OCI-LY7 (cell line): Measurements from ENCODE around the gene SPECC1L. TPM values are rescaled to one million over a fixed set of nuclear protein-coding genes. Genes with fewer than 3 reads are reported as not detected.

ENCODE experiments used
- BruUV-seq: library from RNA; stranded (reverse); fragments of 400-500 nt; replicated peaks from 2 replicates; lab custom pipeline; 2021; lab: Mats Ljungman, UMichigan
- CTCF ChIA-PET: fragments of 300-600 bp; sonication (Branson Sonifier 250); formaldehyde crosslinking; loops from one replicate; lab custom pipeline; 2022; ENCODE audit warnings: antibody characterized with exemption; ENCODE audit not compliant: unreplicated experiment; lab: Charles Lee
- POLR2A ChIA-PET: fragments of 300-600 bp; sonication (Branson Sonifier 250); formaldehyde crosslinking; loops from one replicate; lab custom pipeline; 2022; ENCODE audit warnings: antibody characterized with exemption; lab: Charles Lee
- DNase-seq: peaks from one replicate; pipeline ENCODE4 v3.0.0-alpha.2; 2015; ENCODE audit warnings: low spot score
- H2AFZ ChIP-seq: fragments of 200-600 bp; sonication (generic), shearing (Covaris generic); 2 replicates; pipeline ENCODE4 v1.6.1; 2014; ENCODE audit warnings: mild to moderate bottlenecking, antibody characterized with exemption, low read length, moderate library complexity
- H3K27ac ChIP-seq: fragments of 200-600 bp; sonication (generic); 2 replicates; pipeline ENCODE4 v1.5.1; 2014; ENCODE audit warnings: mixed run types, low read depth, mild to moderate bottlenecking, moderate library complexity, low read length, inconsistent platforms; ENCODE audit not compliant: poor library complexity, severe bottlenecking
- H3K36me3 ChIP-seq: fragments of 200-600 bp; sonication (generic); 2 replicates; pipeline ENCODE4 v1.6.1; 2014; ENCODE audit warnings: mild to moderate bottlenecking, antibody characterized with exemption, low read length, moderate library complexity, mixed read lengths; ENCODE audit not compliant: insufficient read depth
- H3K4me1 ChIP-seq: fragments of 200-600 bp; sonication (generic); 2 replicates; pipeline ENCODE4 v1.5.1; 2014; ENCODE audit warnings: mild to moderate bottlenecking, low read length; ENCODE audit not compliant: insufficient read depth, poor library complexity, severe bottlenecking
- H3K4me2 ChIP-seq: fragments of 200-600 bp; sonication (generic); 2 replicates; pipeline ENCODE4 v1.6.1; 2014; ENCODE audit warnings: mild to moderate bottlenecking, low read length
- H3K4me3 ChIP-seq: fragments of 200-600 bp; sonication (generic); 2 replicates; pipeline ENCODE4 v1.5.1; 2014; ENCODE audit warnings: mild to moderate bottlenecking, low read depth, low read length; ENCODE audit not compliant: poor library complexity, severe bottlenecking
- H3K79me2 ChIP-seq: fragments of 200-600 bp; sonication (generic); 2 replicates; pipeline ENCODE4 v1.6.1; 2016; ENCODE audit warnings: low read depth, mild to moderate bottlenecking, low read length, moderate library complexity, mixed read lengths; ENCODE audit not compliant: insufficient read depth
- H3K9me2 ChIP-seq: fragments of 200-600 bp; sonication (generic); 2 replicates; pipeline ENCODE4 v1.6.1; 2016; ENCODE audit warnings: mild to moderate bottlenecking, low read length, mixed read lengths; ENCODE audit not compliant: insufficient read depth
- H3K9me3 ChIP-seq: fragments of 200-600 bp; sonication (generic); 2 replicates; pipeline ENCODE4 v1.6.1; 2014; ENCODE audit warnings: mild to moderate bottlenecking, mixed run types, low read length, mixed read lengths
- H4K20me1 ChIP-seq: fragments of 200-600 bp; sonication (generic); 2 replicates; pipeline ENCODE4 v1.6.1; 2014; ENCODE audit warnings: mild to moderate bottlenecking, antibody characterized with exemption, low read length, moderate library complexity, mixed read lengths; ENCODE audit not compliant: insufficient read depth
- EZH2phosphoT487 ChIP-seq: fragments of 200-600 bp; sonication (generic); IDR thresholded peaks from 2 replicates; pipeline ENCODE4 v1.6.1; 2018; ENCODE audit warnings: low read depth, borderline replicate concordance, mild to moderate bottlenecking, mixed run types, antibody characterized with exemption, low read length, moderate library complexity, mixed read lengths
- intact Hi-C: fragments of 100-400 bp; cut with micrococcal nuclease; formaldehyde crosslinking; loops from one replicate; pipeline ENCODE4 v1.10.0; 2022; ENCODE audit not compliant: unreplicated experiment
- total RNA-seq, 2 experiments: library from RNA; depleted of rRNA in 1 of 2; stranded (reverse); fragments of >200 nt in 1 of 2; shearing (Covaris generic) in 1 of 2; gene quantifications; 2 replicates each; pipeline ENCODE4 v1.2.3, GENCODE V29; 2014 to 2022
- TF ChIP-seq, protein P1 (sequence below): fragments of 200-600 bp; sonication (generic); conservative IDR thresholded peaks from 2 replicates; pipeline ENCODE4 v1.5.1; 2014; ENCODE audit warnings: mild to moderate bottlenecking, antibody characterized with exemption, low read length, moderate library complexity, mixed read lengths

SPECC1L gene
- total RNA-seq, 2 experiments from 2014 or later, result 47.0 to 66.2 TPM

DNA sequence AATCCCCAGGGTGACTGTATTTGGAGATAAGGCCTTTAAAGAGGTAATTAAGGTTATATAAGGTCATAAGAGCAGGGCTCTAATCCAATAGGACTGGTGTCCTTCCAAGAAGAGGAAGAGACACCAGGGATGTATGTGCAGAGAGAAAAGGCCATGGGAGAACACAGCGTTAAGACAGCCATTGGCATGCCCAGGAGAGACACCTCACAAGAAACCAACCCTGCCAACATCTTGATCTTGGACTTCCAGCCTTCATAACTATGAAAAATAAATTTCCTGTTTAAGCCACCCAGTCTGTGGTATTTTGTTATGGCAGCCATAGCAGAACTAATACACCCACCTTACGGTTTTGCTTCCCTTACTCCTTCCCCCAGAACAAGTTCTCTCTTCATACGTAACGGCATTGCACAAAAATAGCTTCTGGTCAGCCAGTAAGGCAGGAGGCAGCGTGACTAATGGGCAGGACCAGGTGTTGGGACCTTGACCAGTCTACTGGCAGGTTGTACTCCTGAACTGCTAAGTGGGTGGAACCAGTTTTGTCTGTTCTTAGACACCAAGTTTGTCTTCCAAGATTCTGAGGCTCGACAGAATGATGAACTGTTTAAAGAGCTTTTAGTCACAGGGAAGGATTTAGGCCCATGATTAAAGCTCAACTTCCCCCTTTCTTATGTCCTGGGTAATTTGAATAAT, 192.6 kb downstream of the SPECC1L start:
- H3K9me3 ChIP-seq, result no peaks in the 10 kb centered on the region
- no peak overlapping the region for H3K4me2 ChIP-seq
- H2AFZ ChIP-seq, result peak overlapping the region; percentile 7; the same call in 1 of the 2 replicates
- H3K9me2 ChIP-seq, result no peaks in the 10 kb centered on the region
- no peak for TF ChIP-seq EZH2phosphoT487
- TF ChIP-seq, protein P1, sequence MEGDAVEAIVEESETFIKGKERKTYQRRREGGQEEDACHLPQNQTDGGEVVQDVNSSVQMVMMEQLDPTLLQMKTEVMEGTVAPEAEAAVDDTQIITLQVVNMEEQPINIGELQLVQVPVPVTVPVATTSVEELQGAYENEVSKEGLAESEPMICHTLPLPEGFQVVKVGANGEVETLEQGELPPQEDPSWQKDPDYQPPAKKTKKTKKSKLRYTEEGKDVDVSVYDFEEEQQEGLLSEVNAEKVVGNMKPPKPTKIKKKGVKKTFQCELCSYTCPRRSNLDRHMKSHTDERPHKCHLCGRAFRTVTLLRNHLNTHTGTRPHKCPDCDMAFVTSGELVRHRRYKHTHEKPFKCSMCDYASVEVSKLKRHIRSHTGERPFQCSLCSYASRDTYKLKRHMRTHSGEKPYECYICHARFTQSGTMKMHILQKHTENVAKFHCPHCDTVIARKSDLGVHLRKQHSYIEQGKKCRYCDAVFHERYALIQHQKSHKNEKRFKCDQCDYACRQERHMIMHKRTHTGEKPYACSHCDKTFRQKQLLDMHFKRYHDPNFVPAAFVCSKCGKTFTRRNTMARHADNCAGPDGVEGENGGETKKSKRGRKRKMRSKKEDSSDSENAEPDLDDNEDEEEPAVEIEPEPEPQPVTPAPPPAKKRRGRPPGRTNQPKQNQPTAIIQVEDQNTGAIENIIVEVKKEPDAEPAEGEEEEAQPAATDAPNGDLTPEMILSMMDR, result no peak
- CTCF ChIA-PET, result no interaction called here
- H3K4me1 ChIP-seq, result peaks cover 8% of the 10 kb centered on the region
- no peak overlapping the region for H3K27ac ChIP-seq
- H3K4me3 ChIP-seq, result no peak overlapping the region
- POLR2A ChIA-PET, result interaction anchor here (2.5 kb wide), 1 partner anchor 12 kb away, joined by 7 read pairs; no protein-coding TSS in a partner anchor
- H3K79me2 ChIP-seq, result no peaks in the 10 kb centered on the region
- no TSS peak for BruUV-seq
- peak; percentile 14 for DNase-seq
- H3K36me3 ChIP-seq, result no peaks in the 10 kb centered on the region
- intact Hi-C loops, result no loop called here
- H4K20me1 ChIP-seq, result no peaks in the 10 kb centered on the region

- Histone ChIP-seq H3K9me2 (no peaks in the 10 kb centered on the region), H3K4me2 (no peak overlapping the region), H2AFZ (no peak overlapping the region), H4K20me1 (no peaks in the 10 kb centered on the region), H3K4me1 (peaks cover 8% of the 10 kb centered on the region), H3K27ac (no peak overlapping the region), H3K9me3 (no peaks in the 10 kb centered on the region), H3K36me3 (no peaks in the 10 kb centered on the region), H3K79me2 (no peaks in the 10 kb centered on the region), H3K4me3 (no peak overlapping the region)
- BruUV-seq, result no TSS peak
- TF ChIP-seq EZH2phosphoT487, result no peak
- TF ChIP-seq, protein P1, result no peak
- intact Hi-C loops, result no loop called here
- POLR2A ChIA-PET, result interaction anchor here (1.2 to 2.5 kb wide), 2 partner anchors 9 to 21 kb away, joined by 3 to 7 read pairs; no protein-coding TSS in a partner anchor
- CTCF ChIA-PET, result no interaction called here
- no peak for DNase-seq
Observed at GRCh38 chr22:24465566-24465965, 194.9 kb downstream of the SPECC1L start.

GRCh38 chr22:24465975-24466374, 195.3 kb downstream of the SPECC1L start:
- H2AFZ ChIP-seq, result no peak overlapping the region
- CTCF ChIA-PET, result no interaction called here
- no TSS peak for BruUV-seq
- no peak overlapping the region for H3K4me3 ChIP-seq
- H3K4me1 ChIP-seq, result peaks cover 8% of the 10 kb centered on the region
- no peak overlapping the region for H3K4me2 ChIP-seq
- POLR2A ChIA-PET, result interaction anchor here (1.2 to 2.5 kb wide), 2 partner anchors 9 to 20 kb away, joined by 3 to 7 read pairs; no protein-coding TSS in a partner anchor
- intact Hi-C loops, result no loop called here
- no peaks in the 10 kb centered on the region for H3K9me2 ChIP-seq
- no peaks in the 10 kb centered on the region for H3K79me2 ChIP-seq
- H3K27ac ChIP-seq, result no peak overlapping the region
- H4K20me1 ChIP-seq, result no peaks in the 10 kb centered on the region
- no peak for DNase-seq
- H3K9me3 ChIP-seq, result no peaks in the 10 kb centered on the region
- no peak for TF ChIP-seq EZH2phosphoT487
- no peaks in the 10 kb centered on the region for H3K36me3 ChIP-seq
